Right atrium auricular region (tissue), 2 donors: ENCODE results near the gene CDH22. TPM values are rescaled to one million over a fixed set of nuclear protein-coding genes. Genes with fewer than 3 reads are reported as not detected.

Experiments
- DNase-seq: peaks from one replicate; pipeline ENCODE4 v3.0.0-alpha.2; 2019; ENCODE audit warnings: low spot score
- H3K27ac ChIP-seq, 2 donors: fragments of 200-600 bp; sonication (generic); 1 replicate in 1 of 2; 2 replicates in 1 of 2; pipeline ENCODE4 v1.5.1; 2016 to 2019
- H3K27me3 ChIP-seq, 2 donors: fragments of 200-600 bp; sonication (generic); one replicate each; pipeline versions ENCODE4 v1.5.1 to v1.6.0; 2017 to 2019
- H3K36me3 ChIP-seq: fragments of 200-600 bp; sonication (generic); one replicate; pipeline ENCODE4 v1.5.1; 2016
- H3K4me1 ChIP-seq, 2 donors: fragments of 200-600 bp; sonication (generic); one replicate each; pipeline versions ENCODE4 v1.5.1 to v1.6.0; 2017 to 2019
- H3K4me3 ChIP-seq, 2 donors: fragments of 200-600 bp; sonication (generic); 1 replicate in 1 of 2; 2 replicates in 1 of 2; pipeline ENCODE4 v1.5.1; 2017 to 2019; ENCODE audit warnings: mild to moderate bottlenecking in 1 of 2, moderate library complexity in 1 of 2
- H3K9me3 ChIP-seq, 2 donors: fragments of 200-600 bp; sonication (generic); one replicate each; pipeline ENCODE4 v1.5.1; 2019
- total RNA-seq, 2 donors: library from RNA; depleted of rRNA; stranded (reverse); fragments of >200 nt; gene quantifications; one replicate each; pipeline ENCODE4 v1.1.0, GENCODE V29; 2016
- TF ChIP-seq, protein P1 (sequence below), 2 donors: fragments of 200-600 bp; sonication (generic); IDR thresholded peaks; one replicate each; pipeline ENCODE4 v1.5.1; 2019; ENCODE audit warnings: antibody characterized with exemption in 2 of 2

Gene CDH22
- total RNA-seq, 2 donors from 2014 or later = 0.67 to 4.4 TPM

DNA sequence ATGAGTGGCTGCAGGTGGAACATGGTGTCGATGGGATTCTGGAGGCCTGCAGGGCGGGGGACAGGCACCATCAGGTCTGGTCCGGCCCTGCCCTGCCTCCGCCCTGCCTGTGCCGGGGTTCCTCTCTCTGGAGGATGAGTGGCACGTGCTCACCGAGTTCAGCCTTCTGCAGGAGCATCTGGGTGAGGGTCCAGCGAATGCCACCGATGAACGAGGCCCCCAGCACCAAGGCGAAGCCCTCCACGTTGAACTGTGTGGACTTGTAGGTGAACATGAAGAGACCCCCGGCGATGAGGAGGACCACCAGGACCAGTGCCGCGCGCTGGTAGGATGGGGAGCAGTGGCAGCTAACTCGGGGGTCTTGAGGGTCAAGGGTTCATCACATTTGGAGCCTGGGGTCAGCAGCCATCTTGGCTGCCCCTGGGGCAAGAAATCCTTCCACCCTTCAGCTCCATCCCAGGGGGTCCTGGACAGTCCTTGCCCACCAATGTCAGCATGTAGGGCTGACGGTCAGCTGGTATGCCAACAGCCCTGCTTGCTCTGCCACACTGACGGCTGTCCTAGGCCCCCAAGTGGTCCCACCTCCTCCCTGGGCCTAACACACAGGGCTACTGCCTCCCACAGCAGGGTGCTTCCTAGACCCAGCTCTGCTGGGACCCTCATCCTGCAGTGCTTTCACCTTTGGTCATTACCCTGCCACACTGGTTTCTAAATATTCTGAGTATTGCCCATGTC is 46.8 kb upstream of the CDH22 start:
- TF ChIP-seq, protein P1, sequence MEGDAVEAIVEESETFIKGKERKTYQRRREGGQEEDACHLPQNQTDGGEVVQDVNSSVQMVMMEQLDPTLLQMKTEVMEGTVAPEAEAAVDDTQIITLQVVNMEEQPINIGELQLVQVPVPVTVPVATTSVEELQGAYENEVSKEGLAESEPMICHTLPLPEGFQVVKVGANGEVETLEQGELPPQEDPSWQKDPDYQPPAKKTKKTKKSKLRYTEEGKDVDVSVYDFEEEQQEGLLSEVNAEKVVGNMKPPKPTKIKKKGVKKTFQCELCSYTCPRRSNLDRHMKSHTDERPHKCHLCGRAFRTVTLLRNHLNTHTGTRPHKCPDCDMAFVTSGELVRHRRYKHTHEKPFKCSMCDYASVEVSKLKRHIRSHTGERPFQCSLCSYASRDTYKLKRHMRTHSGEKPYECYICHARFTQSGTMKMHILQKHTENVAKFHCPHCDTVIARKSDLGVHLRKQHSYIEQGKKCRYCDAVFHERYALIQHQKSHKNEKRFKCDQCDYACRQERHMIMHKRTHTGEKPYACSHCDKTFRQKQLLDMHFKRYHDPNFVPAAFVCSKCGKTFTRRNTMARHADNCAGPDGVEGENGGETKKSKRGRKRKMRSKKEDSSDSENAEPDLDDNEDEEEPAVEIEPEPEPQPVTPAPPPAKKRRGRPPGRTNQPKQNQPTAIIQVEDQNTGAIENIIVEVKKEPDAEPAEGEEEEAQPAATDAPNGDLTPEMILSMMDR (IDR thresholded peaks at IDR 0.05) = no peak
- no peak overlapping the region for H3K4me3 ChIP-seq
- H3K27ac ChIP-seq = no peak overlapping the region
- no peaks in the 10 kb centered on the region for H3K9me3 ChIP-seq
- H3K36me3 ChIP-seq = no peaks in the 10 kb centered on the region
- no peak for DNase-seq
- peaks cover 0 to 45% of the 10 kb centered on the region in 2 donors for H3K4me1 ChIP-seq
- no peaks in the 10 kb centered on the region for H3K27me3 ChIP-seq

DNA sequence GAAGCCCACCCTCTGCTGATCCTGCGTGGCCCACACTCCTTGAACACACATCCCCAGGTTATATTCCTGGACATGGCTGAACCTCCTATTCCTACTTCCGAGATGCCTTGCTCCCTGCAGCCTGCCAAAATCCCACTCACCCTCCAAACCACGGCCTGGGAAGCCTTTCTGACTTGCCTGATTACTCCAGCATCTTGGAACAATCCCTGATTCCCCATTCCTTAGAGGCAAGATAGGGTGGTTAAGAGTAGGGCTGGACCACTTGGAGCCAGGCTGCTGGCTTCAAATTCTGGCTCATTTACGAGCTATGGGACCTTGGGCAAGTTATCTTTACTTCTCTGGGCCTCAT is 45.9 kb upstream of the CDH22 start:
- no peak overlapping the region for H3K27ac ChIP-seq
- H3K27me3 ChIP-seq = no peaks in the 10 kb centered on the region
- DNase-seq = no peak
- TF ChIP-seq, protein P1 (IDR thresholded peaks at IDR 0.05) = no peak
- peaks cover 0 to 38% of the 10 kb centered on the region in 2 donors for H3K4me1 ChIP-seq
- H3K36me3 ChIP-seq = no peaks in the 10 kb centered on the region
- H3K4me3 ChIP-seq = no peak overlapping the region
- H3K9me3 ChIP-seq = no peaks in the 10 kb centered on the region

DNA sequence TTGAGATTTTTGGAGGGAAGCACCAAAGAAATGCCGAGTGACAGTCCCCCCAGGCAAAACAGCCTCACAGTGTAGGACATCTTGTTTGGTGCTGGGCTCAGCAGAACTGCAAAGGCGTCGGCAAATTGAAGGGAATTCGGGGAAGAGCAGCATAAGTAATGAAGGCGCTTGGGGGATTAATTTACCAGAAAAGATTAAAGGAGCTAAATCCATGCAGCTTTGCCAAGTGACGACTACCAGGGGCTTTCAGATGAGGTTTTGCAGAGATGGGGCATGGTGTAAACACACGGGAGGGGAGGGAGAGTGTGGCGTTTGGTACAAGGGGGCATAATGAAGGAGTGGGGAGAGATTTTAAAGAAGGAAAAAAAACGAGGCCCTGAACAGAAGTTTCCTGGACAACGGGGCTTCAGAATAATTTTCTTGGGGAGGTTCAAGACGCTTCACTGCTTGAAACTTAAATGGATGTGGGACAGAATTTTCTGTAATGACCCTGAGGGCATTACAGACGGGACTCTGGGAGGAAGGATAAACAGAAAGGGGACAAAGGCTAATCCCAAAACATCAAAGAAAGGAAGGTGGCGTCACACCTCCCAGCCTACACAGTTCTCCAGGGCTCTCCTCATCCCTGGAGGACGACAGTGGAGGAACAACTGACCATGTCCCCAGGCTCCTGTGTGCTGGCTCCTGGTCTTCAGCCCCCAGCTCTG is 45.4 kb upstream of the CDH22 start:
- DNase-seq = no peak

DNA sequence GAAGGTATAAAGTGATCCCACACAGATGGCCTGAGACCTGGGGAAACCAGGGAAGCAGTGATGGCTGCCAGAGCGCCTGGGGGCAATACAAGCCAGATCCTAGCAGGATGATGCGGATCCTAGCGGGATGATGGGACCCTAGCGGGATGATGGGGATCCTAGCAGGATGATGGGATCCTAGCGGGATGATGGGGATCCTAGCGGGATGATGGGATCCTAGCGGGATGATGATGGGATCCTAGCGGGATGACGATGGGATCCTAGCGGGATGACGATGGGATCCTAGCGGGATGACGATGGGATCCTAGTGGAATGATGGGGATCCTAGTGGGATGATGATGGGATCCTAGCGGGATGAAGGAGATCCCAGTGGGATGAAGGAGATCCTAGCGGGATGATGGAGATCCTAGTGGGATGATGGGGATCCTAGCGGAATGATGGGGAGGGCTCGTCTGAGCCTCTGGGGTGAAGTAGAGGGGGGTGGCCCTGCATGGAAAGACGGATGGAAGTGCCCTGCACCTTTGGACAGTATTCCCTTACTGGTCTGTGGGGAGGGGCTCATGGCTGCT is 44.2 kb upstream of the CDH22 start:
- Histone ChIP-seq H3K27ac (no peak overlapping the region), H3K9me3 (no peaks in the 10 kb centered on the region), H3K27me3 (no peaks in the 10 kb centered on the region), H3K4me3 (no peak overlapping the region), H3K4me1 (peaks cover 0 to 34% of the 10 kb centered on the region in 2 donors), H3K36me3 (no peaks in the 10 kb centered on the region)
- DNase-seq = no peak
- TF ChIP-seq, protein P1 (IDR thresholded peaks at IDR 0.05) = no peak

More for the DNA sequence above, 45.4 kb upstream of the CDH22 start:
- H3K27ac ChIP-seq = no peak overlapping the region
- H3K36me3 ChIP-seq = no peaks in the 10 kb centered on the region
- H3K9me3 ChIP-seq = no peaks in the 10 kb centered on the region
- no peak overlapping the region for H3K4me3 ChIP-seq
- TF ChIP-seq, protein P1 (IDR thresholded peaks at IDR 0.05) = no peak
- H3K4me1 ChIP-seq = peaks cover 0 to 39% of the 10 kb centered on the region in 2 donors
- no peaks in the 10 kb centered on the region for H3K27me3 ChIP-seq

DNA sequence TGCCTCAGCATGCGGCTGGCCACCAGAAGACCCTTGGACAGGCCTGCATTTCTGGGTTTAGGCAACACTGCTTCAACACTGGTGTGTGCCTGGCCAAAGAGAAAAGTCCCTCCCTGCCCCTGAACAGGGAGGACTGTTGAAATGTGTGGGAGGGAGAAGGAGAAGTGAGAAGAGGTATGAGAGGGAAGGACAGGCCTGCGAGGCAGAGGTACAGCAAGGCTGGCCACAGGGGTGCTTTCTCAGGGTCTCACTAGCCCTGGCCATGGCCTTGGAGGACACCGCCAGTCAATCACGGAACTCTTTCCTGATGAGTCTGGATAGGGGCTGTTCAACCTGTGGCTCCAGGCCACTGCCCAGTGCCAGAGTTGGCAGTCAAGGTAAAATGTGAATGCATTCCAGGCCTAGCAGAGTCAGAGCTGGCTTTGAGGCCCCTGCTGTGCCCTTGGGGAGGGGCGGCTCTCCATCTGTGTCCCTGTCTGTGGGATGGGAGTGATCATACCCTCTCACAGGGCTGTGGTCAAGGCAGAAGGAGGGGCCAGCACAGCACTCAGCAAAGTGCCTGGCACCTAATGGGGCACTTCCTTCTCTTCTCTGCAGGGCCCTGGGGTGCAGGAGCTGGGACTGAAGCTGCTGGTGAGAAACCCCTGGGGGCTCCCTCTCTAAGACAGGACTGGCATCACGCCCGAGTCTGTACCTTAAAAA is 43.2 kb upstream of the CDH22 start:
- no peaks in the 10 kb centered on the region for H3K36me3 ChIP-seq
- no peak for DNase-seq
- H3K4me3 ChIP-seq = no peak overlapping the region
- peaks cover 0 to 25% of the 10 kb centered on the region in 2 donors for H3K4me1 ChIP-seq
- H3K27ac ChIP-seq = no peak overlapping the region
- H3K9me3 ChIP-seq = no peaks in the 10 kb centered on the region
- H3K27me3 ChIP-seq = no peaks in the 10 kb centered on the region
- TF ChIP-seq, protein P1 (IDR thresholded peaks at IDR 0.05) = no peak
